Right forelimb (tissue), 1 donor: ENCODE measurements around the gene RNF7.
"Not testable (repeated sequence)": the region's sequence is repeated elsewhere in the genome, so short reads cannot be mapped to it uniquely, and the experiment has no call there.

ENCODE experiments used
- DNase-seq: peaks from one replicate; pipeline ENCODE4 v3.0.0-alpha.2; 2018

The RNF7 gene

DNA sequence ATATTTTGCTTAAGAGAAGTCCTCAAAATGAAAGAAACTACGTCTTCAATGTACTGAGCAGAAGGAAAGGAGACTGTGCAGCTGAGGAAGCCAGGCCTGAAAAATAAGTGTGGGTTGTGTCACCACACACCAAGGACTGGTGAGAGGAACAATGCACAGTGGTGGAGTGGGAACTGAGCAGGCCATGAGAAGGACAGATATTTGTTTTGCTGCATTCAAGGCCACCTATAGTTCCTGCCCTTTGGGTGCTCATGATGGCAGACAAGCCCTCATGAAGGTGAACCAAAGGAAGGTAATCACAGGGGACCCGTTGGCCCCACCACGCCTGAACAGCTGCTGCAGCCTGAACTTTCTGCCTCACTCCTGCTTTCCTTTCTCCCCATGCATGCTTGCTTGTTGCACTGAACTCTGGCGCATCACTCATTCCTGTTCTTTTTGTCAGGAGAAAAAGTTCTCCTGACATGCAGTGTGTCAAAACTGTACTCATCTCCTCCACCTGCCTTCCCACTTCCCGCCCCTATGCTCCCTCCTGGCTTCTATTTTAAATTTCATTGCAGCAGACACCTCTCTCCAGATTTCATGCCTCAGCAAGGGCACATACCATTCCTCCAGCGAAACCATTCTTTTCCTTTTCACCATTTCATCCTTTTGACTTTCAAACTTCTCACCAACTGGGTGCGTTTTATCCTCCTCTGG lies 2.2 kb upstream of the RNF7 start:
- DNase-seq = no peak

DNA sequence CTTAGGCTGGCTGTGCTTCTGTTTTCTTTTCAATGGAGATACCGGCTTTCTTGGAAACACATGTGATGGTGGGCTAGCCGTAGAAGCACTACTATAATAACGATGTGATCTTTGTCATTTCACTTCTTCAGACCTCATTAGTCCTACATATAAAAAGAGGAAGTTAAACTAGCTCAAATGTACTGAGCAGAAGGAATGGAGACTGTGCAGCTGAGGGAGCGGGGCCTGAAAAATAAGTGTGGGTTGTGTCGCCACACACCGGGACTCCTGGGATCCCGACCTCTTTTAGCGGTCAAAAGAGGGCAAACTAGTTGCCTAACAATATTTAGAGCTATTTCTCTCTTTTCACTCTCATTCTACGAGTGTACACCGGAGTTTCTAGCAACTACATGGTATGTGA lies 1.0 kb upstream of the RNF7 start:
- DNase-seq = no peak

DNA sequence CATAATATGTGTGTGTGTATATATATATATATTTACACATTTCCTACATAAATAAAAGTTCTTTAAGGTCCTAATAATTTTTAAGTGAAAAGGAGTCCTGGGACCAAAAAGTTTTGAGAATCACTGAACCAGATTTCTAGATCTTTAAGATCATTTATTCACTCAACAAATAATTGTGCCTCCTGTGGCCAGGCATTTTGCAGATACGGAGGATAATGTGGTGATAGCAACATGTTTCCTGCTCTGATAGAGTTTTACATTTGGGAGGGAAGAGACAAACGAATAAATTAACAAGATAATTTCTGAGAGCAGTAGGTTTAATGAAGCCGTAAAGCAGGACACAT lies 448 bp upstream of the RNF7 start:
- no peak for DNase-seq

DNA sequence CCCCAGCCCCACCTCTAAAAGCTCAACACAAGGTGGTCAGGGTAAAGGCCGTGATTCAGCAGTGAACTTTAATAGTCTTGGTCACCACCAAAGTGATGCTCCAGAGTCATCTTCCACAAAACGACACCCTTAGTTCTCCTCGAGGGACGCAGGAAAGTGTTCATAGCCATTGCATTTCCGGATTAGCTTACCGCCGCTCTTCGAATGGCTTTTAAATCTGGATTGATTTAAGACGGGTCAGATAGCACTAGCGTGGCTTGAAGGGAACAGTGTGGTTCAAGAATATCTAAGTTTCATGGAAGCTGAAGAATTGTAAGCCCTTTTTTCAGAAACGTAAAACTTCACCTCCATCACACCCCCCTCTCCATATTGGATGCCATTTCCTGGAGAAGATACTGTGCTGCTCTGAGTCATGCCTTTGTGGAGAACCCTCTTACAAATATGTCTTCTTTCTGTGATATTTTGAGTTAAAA lies 829 bp downstream of the RNF7 start:
- DNase-seq = no peak

DNA sequence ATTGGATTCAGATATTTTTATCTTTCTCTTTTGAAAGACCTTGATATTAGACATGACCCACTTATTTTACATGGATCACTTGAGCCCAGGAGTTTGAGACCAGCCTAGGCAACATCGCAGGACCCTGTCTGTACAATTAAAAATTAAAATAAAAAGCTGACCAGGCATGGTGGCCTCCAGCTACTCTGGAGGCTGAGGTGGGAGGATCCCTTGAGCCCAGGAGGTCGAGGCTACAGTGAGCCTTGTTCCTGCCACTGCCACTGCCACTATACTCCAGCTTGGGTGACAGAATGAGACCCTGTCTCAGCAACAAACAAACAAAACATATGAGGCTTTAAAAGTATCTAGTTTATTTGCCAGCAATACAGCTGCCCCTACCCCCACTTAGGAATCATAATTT lies 1.6 kb downstream of the RNF7 start:
- DNase-seq = no peak

DNA sequence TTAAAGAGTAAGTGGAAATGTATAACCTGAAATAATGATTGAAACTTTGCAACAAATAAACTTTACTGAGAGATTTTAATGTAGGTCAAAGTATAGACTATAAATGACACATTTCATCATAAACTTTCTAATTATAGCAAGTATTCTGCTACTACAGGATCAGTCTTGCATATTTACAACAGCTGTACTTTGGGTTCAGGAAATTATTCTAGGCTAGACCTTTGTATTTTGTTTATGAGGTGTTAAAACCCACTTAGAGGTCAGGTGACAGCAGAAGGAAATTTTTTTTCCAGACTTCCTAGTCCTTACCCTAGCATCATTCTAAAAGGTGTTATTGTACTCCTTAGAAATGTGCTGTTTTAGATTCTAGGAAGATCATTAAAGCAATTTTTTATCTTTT lies 2.3 kb downstream of the RNF7 start:
- DNase-seq = no peak

DNA sequence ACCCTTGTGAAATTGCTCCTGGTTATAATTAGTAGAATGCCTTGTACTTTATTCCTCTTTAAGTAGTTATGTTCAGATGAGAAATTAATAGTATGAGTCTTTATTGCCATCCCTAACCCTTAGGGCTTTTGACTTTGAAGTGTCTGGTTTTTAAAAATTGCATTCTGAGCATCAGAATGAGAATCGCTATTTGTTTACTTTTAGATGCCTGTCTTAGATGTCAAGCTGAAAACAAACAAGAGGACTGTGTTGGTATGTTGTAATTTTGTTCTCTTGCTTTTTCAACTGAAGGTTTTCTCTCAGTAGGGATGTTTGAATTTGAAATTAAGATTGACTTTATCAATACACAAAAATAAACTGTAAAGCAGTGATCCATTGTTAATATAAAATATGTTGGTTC lies 5.2 kb downstream of the RNF7 start:
- DNase-seq = no peak

DNA sequence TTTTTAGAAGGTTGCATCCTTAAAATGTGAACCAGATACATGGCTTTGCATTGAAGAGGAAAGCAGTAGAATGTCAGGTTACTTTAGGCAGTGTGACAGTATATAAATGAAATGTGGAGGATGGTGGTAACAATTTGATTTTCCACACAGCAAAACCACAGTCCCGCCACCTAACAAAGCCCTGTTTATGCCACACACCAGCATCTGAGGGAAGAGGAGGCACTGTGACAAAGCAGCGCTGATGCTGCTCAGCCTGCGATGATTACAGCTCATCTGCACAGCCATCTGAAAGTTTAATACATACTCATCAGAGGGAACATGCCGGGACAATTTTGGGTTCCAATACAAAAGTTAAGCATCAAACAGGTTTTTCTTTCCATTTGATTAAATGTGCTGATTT lies 8.9 kb downstream of the RNF7 start:
- no peak for DNase-seq

DNA sequence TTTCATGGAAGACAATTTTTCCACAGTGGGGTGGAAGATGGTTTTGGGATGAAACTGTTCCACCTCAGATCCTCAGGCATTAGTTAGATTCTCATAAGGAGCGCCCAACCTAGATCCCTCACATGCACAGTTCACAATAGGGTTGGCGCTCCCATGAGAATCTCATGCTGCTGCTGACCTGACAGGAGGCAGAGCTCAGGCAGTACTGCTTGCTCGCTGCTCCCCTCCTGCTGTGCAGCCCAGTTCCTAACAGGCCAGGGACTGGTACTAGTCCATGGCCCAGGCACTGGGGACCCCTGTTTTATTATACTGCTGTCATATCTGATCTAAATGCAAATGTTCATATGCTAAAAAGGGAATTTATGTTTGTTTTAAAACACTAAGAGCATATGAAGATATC lies 15.3 kb downstream of the RNF7 start:
- no peak for DNase-seq

DNA sequence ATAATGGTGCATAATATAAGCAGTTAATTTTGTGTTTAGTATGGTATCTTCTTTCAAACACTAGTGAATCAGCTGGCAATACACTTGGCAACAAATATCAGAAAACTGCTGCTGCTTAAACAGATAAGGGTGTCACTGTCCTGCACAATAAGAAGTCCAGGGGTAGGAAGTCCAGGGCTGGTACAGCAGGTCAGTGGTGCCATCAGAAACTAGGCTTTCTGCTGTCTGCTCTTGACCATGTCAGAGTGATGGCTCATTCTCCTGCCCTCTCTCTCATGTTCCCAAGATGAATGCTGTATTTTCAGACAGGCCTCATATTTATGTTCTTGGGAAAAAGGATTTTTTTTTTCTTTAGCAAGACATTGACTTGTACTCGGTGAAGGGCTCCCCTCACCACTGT lies 15.9 kb downstream of the RNF7 start:
- DNase-seq = no peak

DNA sequence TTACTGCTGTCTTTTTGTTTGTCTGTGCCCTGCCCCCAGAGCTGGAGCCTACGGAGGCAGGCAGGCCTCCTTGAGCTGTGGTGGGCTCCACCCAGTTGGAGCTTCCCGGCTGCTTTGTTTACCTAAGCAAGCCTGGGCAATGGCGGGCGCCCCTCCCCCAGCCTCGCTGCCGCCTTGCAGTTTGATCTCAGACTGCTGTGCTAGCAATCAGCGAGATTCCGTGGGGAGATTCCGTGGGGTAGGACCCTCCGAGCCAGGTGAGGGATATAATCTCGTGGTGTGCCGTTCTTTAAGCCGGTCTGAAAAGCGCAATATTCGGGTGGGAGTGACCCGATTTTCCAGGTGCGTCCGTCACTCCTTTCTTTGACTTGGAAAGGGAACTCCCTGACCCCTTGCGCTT lies 24.5 kb downstream of the RNF7 start:
- DNase-seq = not testable (repeated sequence)

DNA sequence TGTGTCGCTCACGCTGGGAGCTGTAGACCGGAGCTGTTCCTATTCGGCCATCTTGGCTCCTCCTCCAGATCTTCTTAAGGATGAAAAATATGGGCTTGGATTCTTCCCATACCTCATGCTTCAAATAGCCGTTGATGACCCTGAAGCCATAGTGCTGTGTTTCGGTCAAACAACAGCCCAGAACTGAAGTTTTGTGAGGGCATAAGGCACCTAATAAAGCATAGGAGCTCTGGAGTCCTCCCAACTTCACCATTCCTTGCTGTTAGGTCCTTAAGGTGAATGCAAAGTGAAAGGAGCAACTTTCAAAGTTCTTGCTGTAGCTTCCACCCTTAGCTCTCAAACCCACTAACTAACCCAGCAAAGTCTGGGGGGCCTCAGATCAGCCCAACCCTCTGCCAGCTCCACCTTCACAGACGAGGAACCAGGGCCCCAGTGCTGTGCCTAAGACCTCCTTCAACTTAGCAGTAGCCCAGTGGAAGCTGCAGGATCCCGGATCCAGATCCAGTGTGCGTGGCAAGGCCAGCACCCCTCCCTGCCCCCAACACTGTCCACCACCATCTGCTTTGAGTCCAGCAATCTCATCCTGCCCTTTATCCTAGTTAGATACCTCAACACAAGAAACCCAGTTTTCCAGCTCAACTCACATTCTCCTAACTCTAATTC lies 25.1 kb downstream of the RNF7 start, which contains the start of gene GRK7:
GRK7 (plus strand) TSS at position 321 of the 663 bp plus-strand sequence. CDS start 14,877 bp downstream, outside the sequence.
- DNase-seq = no peak

DNA sequence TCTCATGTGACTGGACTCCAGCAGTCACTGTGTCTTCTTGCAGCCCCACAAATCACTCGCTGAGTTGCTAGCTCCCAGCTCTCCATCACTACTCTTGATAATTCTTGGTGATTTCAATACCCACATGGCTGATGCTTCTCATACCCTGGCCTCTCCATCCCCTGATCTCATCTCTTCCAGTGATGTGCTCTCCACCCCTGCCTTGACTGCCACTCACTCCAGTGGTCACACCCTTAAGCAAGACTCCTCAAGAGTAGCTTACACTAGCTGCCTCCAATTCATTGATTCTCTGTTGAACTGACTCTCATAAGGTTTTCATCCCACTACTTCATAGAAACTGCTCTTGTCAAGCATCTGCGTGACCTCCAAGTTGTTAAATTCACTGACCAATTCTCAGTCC lies 25.9 kb downstream of the RNF7 start:
- DNase-seq = no peak

DNA sequence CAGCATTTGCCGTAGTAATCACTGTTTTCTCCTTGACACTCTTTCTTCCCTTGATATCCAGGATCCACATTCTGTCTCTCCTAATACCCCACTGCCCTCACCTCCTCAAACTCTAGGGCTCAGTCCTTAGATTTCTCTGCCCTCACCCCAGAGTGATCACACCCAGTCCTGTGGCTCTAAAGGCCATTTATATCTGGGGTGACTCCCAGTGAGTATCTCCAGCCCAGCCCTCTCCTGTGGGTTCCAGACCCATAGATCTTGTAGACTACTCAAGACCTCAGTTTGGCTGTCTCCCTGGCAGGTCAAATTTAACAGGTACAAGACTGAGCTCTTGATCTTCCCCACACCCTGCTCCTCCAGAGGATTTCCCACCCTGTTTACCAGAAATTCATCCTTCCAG lies 26.4 kb downstream of the RNF7 start:
- no peak for DNase-seq

DNA sequence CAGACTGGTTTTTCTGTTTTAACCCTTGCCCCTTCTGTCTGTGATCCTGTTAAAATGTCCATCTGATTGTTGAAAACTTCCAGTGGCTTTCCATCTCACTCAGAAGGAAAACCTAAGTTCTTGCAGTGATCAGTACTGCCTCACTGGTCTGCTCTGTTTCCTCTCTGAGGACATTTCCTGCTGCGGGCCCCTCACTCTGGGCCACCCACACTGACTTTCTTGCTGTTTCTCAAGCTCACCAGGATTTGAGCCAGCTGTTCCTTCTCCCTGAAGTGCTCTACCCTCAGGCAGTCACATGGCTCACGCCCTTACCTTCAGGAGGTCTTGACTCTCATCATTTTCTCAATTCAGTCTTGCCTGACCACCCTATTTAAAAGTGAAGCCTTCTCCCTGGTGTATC lies 26.9 kb downstream of the RNF7 start:
- DNase-seq = no peak

DNA sequence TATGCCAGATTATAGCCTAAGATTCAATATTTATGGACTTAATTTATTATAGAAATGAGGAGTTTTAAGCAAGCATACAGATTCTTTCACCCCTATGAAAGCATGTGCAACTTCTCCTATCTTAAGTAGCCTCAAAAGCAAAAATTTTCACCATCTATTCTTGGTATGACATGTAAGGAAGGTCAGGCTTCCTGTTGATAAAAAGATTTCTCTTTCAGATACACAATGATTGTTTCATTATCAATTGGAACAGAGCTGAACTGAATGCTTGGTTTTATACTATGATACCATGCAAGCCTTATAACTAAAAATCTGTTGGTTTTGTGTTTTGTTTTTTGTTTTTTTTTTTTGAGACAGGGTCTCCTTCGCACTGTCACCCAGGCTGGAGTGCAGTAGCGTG lies 29.0 kb downstream of the RNF7 start:
- DNase-seq = no peak

DNA sequence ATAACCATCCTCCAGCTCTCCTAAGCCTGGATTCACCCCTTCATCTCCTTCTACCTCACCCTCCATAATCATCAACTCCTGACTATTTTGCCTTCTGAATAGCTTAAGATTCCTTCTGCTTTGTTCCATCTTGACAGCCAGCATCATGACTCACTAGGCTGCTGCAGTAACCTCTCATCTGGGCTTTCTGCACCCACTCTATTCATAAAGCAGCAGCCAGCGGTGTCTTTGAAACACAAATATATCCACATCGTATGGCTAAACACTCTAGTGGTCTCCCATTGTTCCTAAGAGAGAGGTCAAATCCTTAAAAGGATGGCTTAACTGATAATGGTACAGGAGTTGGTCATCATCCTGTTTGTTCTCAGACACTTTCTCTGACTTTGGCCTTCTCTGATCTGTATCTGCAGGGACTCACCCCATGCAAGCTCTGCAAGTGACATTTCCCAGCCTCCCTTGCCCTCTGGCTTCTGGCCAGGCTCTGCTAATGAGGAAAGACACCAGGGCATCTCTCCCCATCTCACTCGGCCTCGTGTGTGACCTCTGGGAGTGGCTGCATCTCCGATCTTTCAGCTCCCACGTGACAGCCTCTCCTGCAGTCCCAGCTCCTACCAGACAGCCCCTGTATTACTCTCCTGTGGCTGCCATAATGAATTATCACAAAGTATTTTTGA lies 31.3 kb downstream of the RNF7 start:
- no peak for DNase-seq

DNA sequence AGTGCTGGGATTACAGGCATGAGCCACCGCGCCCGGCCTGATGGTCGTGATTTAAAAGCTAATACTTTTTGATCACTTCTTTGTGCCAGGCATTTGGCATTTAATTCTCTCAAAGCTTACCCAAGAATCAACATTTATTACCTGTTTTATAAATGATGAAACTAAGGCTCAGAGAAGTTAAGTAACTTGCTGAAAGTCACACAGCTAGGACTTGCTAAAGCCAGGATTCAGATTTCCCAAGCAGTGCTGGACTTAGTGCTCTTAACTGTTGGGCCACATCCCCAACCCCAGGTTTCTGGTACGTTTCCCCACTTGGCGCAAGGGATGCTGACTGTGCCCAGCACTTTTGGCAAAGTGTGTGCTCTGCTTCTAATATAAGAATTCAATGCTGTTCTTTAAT lies 35.6 kb downstream of the RNF7 start:
- DNase-seq = no peak

DNA sequence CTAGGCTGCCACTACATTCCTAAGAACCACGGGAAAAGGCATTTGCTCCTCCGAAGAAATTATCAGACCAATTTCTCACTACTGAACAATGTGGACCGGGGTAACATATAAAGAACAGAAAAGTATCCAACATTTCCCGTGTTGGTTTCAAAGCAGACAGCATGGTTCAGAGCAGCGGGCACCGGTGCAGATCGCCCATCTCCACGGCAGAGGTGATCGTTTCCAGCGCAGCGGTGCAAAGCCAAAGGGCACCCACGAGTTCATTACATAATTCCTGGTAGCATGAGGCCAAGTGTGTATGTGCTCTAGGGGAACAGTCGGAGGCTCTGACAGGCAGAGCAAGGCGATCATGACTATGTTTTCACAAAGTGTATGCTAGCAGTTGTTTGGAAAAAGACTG lies 38.3 kb downstream of the RNF7 start:
- no peak for DNase-seq

DNA sequence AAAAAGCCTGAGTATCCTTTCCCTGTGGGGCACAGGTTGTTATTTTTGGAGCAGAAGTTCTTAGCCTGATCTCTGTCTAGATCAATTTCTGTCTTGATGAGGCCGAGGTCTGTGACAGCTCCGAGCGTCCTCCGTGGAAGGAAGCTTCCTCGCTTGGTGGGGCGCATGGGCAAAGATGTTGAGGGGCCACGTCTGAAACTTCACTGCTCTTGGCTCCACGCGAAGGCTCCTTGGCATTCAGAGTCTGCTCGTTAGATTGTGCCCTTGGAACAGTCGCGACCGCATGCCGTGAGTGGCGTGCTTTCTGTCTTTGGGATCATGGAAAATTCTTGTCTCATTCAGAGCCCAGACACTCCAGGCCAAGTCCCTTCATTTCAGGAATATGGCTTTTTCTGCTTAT lies 38.8 kb downstream of the RNF7 start:
- DNase-seq = no peak

DNA sequence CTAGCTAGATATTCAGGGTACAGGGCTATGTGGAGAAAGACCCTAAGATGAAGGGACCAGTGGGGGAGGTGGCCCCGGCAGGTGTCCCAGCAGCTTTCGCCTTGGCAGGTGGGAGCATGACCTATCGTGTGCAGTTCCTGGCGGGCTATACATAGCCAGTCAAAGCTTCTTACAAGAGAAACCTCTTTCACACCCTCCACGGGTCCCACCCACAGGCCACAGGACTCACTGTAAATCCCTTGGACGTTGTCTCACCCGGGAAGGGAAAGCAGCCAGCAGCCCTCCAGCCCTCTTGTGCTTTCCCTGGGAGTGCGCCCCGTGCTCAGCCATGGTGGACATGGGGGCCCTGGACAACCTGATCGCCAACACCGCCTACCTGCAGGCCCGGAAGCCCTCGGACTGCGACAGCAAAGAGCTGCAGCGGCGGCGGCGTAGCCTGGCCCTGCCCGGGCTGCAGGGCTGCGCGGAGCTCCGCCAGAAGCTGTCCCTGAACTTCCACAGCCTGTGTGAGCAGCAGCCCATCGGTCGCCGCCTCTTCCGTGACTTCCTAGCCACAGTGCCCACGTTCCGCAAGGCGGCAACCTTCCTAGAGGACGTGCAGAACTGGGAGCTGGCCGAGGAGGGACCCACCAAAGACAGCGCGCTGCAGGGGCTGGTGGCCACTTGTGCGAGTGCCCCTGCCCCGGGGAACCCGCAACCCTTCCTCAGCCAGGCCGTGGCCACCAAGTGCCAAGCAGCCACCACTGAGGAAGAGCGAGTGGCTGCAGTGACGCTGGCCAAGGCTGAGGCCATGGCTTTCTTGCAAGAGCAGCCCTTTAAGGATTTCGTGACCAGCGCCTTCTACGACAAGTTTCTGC lies 40.1 kb downstream of the RNF7 start:
- DNase-seq = no peak

DNA sequence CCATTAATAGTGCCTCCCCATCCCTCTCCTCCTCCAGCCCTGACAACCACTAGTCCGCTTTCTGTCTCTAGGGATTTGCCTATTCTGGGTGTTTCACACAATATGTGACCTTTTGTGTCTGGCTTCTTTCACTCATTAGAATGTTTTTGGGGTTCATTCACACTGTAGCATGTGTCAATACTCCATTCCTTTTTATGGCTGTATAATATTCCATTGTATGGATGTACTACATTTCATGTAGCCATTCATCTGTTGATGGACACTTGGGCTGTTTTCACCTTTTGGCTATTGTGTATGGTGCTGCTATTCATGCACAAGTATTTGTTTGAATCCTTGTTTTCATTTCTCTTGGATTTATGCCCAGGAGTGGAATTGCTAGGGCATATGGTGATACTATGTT lies 41.6 kb downstream of the RNF7 start:
- DNase-seq = no peak

DNA sequence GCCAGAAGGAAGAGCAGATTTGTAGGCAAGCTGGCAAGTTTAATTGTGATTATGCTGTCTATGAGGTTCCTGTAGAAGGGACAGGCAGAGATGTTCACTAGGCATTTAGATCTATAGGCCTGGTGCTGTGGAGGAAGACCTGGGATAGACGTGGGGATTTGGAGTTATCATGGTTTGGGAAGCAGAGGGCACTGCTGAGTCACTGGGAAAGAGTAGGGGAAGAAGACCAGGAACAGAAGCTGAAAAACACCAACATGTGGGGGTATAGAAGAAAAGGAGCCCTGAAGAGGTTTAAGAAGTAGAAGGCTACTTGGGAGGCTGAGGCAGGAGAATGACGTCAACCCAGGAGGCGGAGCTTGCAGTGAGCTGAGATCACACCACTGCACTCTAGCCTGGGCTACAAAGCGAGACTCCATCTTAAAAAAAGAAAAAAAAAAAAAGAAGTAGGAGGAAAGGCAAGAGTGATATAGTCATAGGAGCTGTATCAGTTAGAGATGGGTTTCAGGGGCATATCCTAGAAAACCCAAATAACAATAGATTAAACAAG lies 44.4 kb downstream of the RNF7 start:
- DNase-seq = no peak
